Neural progenitor cell (in vitro differentiated cells): ENCODE measurements around the gene SGPP1. TPM values are rescaled to one million over a fixed set of nuclear protein-coding genes. Genes with fewer than 3 reads are reported as not detected.
A peak's percentile ranks its signal among the peaks of the same experiment; 100 is the strongest.

Experiments used
- DNase-seq: peaks from one replicate; pipeline ENCODE4 v3.0.0-alpha.2; 2016; ENCODE audit warnings: low spot score
- H2AFZ ChIP-seq: fragments of 200-600 bp; sonication (generic); replicated peaks from 2 replicates; pipeline ENCODE4 v1.6.1; 2016; ENCODE audit warnings: antibody characterized with exemption
- H3F3A ChIP-seq: fragments of 200-600 bp; sonication (generic); 2 replicates; pipeline ENCODE4 v1.6.1; 2016; ENCODE audit warnings: antibody characterized with exemption, low read depth
- H3K27ac ChIP-seq: fragments of 200-600 bp; sonication (generic); 2 replicates; pipeline ENCODE4 v1.5.1; 2016; ENCODE audit warnings: mild to moderate bottlenecking
- H3K27me3 ChIP-seq: fragments of 200-600 bp; sonication (generic); 2 replicates; pipeline ENCODE4 v1.6.1; 2016; ENCODE audit warnings: mild to moderate bottlenecking, moderate library complexity
- H3K36me3 ChIP-seq: fragments of 200-600 bp; sonication (generic); 2 replicates; pipeline ENCODE4 v1.5.1; 2016
- H3K4me1 ChIP-seq: fragments of 200-600 bp; sonication (generic); 2 replicates; pipeline ENCODE4 v1.6.1; 2016; ENCODE audit warnings: mixed run types
- H3K4me2 ChIP-seq: fragments of 200-600 bp; sonication (generic); 2 replicates; pipeline ENCODE4 v1.6.1; 2016
- H3K4me3 ChIP-seq: fragments of 200-600 bp; sonication (generic); 2 replicates; pipeline ENCODE4 v1.5.1; 2016
- H3K79me2 ChIP-seq: fragments of 200-600 bp; sonication (generic); 2 replicates; pipeline ENCODE4 v1.6.1; 2016; ENCODE audit warnings: low read depth
- H3K9ac ChIP-seq: fragments of 200-600 bp; sonication (generic); 2 replicates; pipeline ENCODE4 v1.6.1; 2016
- H3K9me3 ChIP-seq: fragments of 200-600 bp; sonication (generic); 2 replicates; pipeline ENCODE4 v1.5.1; 2016; ENCODE audit warnings: low read depth
- H4K20me1 ChIP-seq: fragments of 200-600 bp; sonication (generic); 2 replicates; pipeline ENCODE4 v1.6.1; 2016; ENCODE audit warnings: low read depth
- H3K27ac Mint-ChIP-seq: 3 replicates; pipeline ENCODE4 v1.8.0; 2021; ENCODE audit warnings: mixed read lengths
- H3K27me3 Mint-ChIP-seq: 2 replicates; pipeline ENCODE4 v1.8.0; 2022; ENCODE audit warnings: low read depth, mild to moderate bottlenecking, inconsistent platforms, moderate library complexity, mixed read lengths; ENCODE audit not compliant: insufficient read depth
- H3K36me3 Mint-ChIP-seq: 3 replicates; pipeline ENCODE4 v1.8.0; 2021; ENCODE audit warnings: mixed read lengths
- H3K4me1 Mint-ChIP-seq: 3 replicates; pipeline ENCODE4 v1.8.0; 2021; ENCODE audit warnings: mixed read lengths
- H3K4me3 Mint-ChIP-seq: 3 replicates; pipeline ENCODE4 v1.8.0; 2021; ENCODE audit warnings: mild to moderate bottlenecking, moderate library complexity, mixed read lengths
- H3K9me3 Mint-ChIP-seq: 3 replicates; pipeline ENCODE4 v1.8.0; 2020; ENCODE audit warnings: mixed read lengths
- CTCF ChIP-seq: fragments of 200-600 bp; sonication (generic); IDR thresholded peaks from 2 replicates; pipeline ENCODE4 v1.5.1; 2017; ENCODE audit warnings: antibody characterized with exemption, mild to moderate bottlenecking
- EZH2 ChIP-seq: fragments of 200-600 bp; sonication (generic); IDR thresholded peaks from 2 replicates; pipeline ENCODE4 v1.6.1; 2017; ENCODE audit warnings: antibody characterized with exemption, mild to moderate bottlenecking, moderate library complexity
- EZH2phosphoT487 ChIP-seq: fragments of 200-600 bp; sonication (generic); IDR thresholded peaks from 2 replicates; pipeline ENCODE4 v1.6.1; 2017; ENCODE audit warnings: antibody characterized with exemption
- total RNA-seq: library from RNA; depleted of rRNA; stranded (reverse); fragments of >200 nt; gene quantifications from 2 replicates; pipeline ENCODE4 v1.2.3, GENCODE V29; 2015; ENCODE audit warnings: low replicate concordance

The SGPP1 gene
- total RNA-seq, 1 donor from 2014 or later = 9.2 TPM

GRCh38 chr14:63727231-63727735 lies 582 bp downstream of the SGPP1 start:
- H3K27ac ChIP-seq = no peak overlapping the region
- H3F3A ChIP-seq = peaks cover 15% of the 10 kb centered on the region
- H3K9me3 ChIP-seq = no peaks in the 10 kb centered on the region
- H3K36me3 Mint-ChIP-seq = peaks cover 2% of the 10 kb centered on the region
- peaks cover 12% of the 10 kb centered on the region for H3K4me1 ChIP-seq
- H3K4me3 Mint-ChIP-seq = peak overlapping the region; percentile 100
- H3K9ac ChIP-seq = no peak overlapping the region
- H3K27me3 Mint-ChIP-seq = peaks cover 4% of the 10 kb centered on the region
- peaks cover 52% of the 10 kb centered on the region for H3K27me3 ChIP-seq
- H4K20me1 ChIP-seq = peaks cover 9% of the 10 kb centered on the region
- H3K4me2 ChIP-seq = peak overlapping the region; percentile 87
- H3K4me3 ChIP-seq = peak overlapping the region; percentile 96
- no peaks in the 10 kb centered on the region for H3K9me3 Mint-ChIP-seq
- H3K27ac Mint-ChIP-seq = peak overlapping the region; percentile 100
- H3K79me2 ChIP-seq = no peaks in the 10 kb centered on the region
- H3K4me1 Mint-ChIP-seq = peaks cover 19% of the 10 kb centered on the region
- H3K36me3 ChIP-seq = no peaks in the 10 kb centered on the region
- peak; percentile 26 for DNase-seq
- TF ChIP-seq EZH2 = no peak
- no peak for TF ChIP-seq EZH2phosphoT487
- no peak for TF ChIP-seq CTCF
- H2AFZ ChIP-seq = peak overlapping the region; percentile 97

- Mint-ChIP-seq H3K27ac (no peak overlapping the region), H3K36me3 (peaks cover 3% of the 10 kb centered on the region), H3K27me3 (peaks cover 4% of the 10 kb centered on the region), H3K4me3 (peak overlapping the region; percentile 100), H3K9me3 (peaks cover under 1% of the 10 kb centered on the region), H3K4me1 (peaks cover 19% of the 10 kb centered on the region)
- Histone ChIP-seq H3K4me3 (peak overlapping the region; percentile 96), H3K4me1 (peaks cover 12% of the 10 kb centered on the region), H3K9me3 (no peaks in the 10 kb centered on the region), H3K36me3 (no peaks in the 10 kb centered on the region), H3K27me3 (peaks cover 49% of the 10 kb centered on the region), H3K9ac (no peak overlapping the region), H2AFZ (no peak overlapping the region), H3K79me2 (no peaks in the 10 kb centered on the region), H3K4me2 (peak overlapping the region; percentile 87), H4K20me1 (peaks cover 9% of the 10 kb centered on the region), H3F3A (peaks cover 15% of the 10 kb centered on the region), H3K27ac (no peak overlapping the region)
- no peak for DNase-seq
- TF ChIP-seq EZH2phosphoT487 = peak; percentile 18
- TF ChIP-seq EZH2 = no peak
- no peak for TF ChIP-seq CTCF
These were observed 1.4 kb downstream of the SGPP1 start for GRCh38 chr14:63726499-63726898.

- Histone ChIP-seq H3F3A (peaks cover 15% of the 10 kb centered on the region), H3K27ac (no peak overlapping the region), H2AFZ (no peak overlapping the region), H3K4me2 (peak overlapping the region; percentile 87), H4K20me1 (peaks cover 9% of the 10 kb centered on the region), H3K9ac (no peak overlapping the region), H3K36me3 (no peaks in the 10 kb centered on the region), H3K79me2 (no peaks in the 10 kb centered on the region), H3K4me3 (peak overlapping the region; percentile 96), H3K4me1 (peaks cover 12% of the 10 kb centered on the region), H3K27me3 (peaks cover 47% of the 10 kb centered on the region), H3K9me3 (no peaks in the 10 kb centered on the region)
- no peak overlapping the region for H3K27ac Mint-ChIP-seq
- H3K4me3 Mint-ChIP-seq = peak overlapping the region; percentile 100
- H3K4me1 Mint-ChIP-seq = peaks cover 19% of the 10 kb centered on the region
- DNase-seq = no peak
- peaks cover 4% of the 10 kb centered on the region for H3K27me3 Mint-ChIP-seq
- H3K9me3 Mint-ChIP-seq = peaks cover 2% of the 10 kb centered on the region
- peaks cover 4% of the 10 kb centered on the region for H3K36me3 Mint-ChIP-seq
- no peak for TF ChIP-seq EZH2
- TF ChIP-seq EZH2phosphoT487 = no peak
- TF ChIP-seq CTCF = no peak
These were observed 1.9 kb downstream of the SGPP1 start for GRCh38 chr14:63725786-63726460.
